ENCODE measurements around the gene SCN8A.

DNA sequence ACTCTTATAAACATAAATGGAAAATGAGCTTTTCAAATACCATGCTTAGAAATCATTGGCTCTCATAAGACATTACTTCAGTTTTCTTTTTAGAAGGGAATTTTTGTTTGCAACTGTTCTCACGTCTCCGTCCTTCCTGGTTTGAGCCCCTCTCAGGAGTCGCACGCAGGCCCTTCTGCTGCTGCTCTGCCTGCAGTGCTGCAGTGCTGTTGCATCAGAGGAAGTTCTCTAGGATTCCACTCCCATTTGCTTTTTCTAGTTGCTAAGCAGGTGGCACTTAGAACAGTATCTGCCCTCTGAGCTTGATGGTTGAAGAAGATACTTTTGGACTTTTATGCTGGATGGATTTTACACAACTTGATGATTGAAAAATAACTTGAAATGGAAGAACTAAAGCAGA, 70.8 kb downstream of the SCN8A start:
- TF ChIP-seq POLR2AphosphoS5 (IDR thresholded peaks at IDR 0.05), result no peak
- no peak for TF ChIP-seq EP300 (IDR thresholded peaks at IDR 0.05)
- no peak for TF ChIP-seq CTCF (IDR thresholded peaks at IDR 0.05)
